Fibroblast of the conjunctiva (primary cell): Measurements from ENCODE around the gene FOXA3.
"Not testable (repeated sequence)": the region's sequence is repeated elsewhere in the genome, so short reads cannot be mapped to it uniquely, and the experiment has no call there.

Source experiments
- DNase-seq: peaks from one replicate; pipeline ENCODE4 v3.0.0-alpha.2; 2010; ENCODE audit warnings: low read depth

The FOXA3 gene

DNA sequence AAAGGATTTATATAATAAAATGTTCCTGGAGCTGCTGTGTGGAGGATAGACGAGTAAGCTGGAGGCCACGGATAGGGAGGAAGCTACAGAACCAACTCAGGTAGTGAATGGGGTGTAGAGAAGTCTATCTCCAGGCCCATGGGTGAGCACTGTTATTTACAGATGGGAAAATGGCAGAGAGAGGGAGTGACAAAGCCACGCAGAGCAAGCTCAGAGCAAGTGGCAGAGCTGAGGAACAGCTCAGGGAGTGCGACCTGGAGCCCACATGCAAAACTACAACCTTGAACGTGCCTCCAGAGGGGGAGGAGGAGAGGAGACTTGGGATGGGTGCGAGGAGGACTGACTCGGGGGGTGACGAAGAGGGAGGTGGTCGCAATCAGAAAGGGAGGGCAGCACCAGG, 35.6 kb upstream of the FOXA3 start:
- no peak for DNase-seq

DNA sequence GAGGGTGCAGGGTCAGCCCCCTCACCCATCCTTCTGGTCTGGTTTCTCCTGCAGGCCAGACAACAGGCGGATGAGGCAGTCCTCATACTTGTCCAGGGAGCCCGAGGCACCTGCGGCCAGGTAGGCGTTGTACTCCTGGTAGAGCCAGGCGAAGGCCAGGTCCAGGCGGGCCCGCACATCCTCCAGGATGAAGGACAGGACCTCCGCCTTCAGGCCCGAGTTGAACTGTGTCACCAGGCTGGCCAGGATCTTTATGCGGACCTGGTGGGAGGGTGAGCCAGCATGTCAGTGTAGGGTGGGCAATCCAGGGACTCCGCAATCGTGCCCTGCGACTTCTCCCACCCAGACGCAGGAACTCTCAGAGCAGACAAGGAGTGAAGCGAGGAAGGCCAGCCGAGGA, 35.2 kb upstream of the FOXA3 start:
- no peak for DNase-seq

DNA sequence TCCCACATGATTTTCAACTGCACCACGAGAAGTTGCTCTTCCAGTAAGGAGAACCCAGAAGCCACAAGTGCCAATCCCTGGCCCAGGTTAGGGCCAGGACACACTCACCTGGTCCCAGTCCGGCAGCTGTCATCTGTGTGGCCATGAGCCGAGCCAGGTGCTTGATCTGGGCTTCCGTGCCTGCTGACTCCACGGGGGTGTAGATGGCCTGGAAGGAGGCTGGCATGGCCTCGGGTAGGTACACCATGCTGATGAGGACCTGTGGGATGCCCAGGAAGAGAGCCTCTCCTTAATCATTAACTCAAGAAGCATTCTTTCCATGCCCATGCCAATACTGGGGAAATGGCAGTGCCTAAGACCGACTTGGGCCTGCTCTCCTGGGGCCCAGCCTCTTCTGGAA, 29.2 kb upstream of the FOXA3 start:
- no peak for DNase-seq

DNA sequence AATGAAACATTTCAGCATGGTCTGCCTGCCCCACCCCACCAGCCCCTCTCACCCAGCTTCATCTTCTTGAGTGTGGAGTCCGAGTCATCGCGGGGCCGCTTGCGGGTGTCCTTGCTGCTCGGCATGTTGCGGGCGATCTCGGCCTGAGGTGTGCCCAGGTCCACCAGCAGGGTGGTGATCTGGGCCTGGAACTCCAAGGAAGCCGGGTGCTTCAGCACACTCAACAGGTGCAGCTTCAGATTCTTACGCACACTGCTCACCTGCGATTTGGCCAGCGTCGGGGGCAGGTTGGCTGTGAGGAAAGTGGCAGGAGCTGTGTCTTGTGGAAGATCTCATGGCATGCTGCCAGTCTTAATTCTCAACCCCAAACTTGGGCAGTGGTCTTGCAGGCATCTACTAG, 21.9 kb upstream of the FOXA3 start:
- no peak for DNase-seq

DNA sequence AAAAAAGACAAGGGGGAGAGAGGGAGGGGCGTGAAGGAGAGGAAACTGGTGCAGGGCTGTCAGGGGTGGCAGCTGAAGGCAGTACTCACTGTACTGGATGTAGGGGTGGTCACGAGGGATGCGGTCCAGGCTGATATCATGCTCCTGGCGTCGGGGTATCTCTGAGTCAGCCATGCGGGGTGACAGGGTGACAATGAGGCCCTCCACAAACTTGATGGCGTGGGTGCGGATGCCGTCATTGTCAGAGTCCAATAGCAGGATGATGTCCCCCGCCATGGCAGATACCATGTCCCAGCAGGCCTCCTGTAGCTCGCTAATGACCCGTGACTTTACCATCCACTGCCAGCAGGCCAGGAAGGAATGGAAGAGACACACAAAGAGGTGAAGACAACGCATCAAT, 16.5 kb upstream of the FOXA3 start:
- no peak for DNase-seq

DNA sequence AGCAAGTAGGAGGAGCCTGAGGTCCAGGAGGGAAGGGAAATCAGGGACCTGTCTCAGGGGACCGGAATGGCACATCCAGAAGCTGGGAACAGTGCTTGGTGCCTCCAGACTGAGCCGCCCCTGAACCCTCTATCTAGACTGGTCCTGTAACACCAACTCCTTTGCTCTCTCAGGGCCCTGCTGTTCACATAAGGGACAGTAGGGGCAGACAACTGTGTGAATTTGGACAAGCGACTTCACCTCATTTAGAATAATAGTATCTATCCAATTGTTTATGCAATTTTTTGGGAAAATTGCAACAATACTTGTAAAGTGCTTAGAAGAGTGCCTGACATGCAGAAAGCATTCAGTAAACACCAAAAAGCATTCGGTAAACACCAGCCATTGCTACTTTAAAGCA, 15.2 kb upstream of the FOXA3 start:
- DNase-seq = no peak

DNA sequence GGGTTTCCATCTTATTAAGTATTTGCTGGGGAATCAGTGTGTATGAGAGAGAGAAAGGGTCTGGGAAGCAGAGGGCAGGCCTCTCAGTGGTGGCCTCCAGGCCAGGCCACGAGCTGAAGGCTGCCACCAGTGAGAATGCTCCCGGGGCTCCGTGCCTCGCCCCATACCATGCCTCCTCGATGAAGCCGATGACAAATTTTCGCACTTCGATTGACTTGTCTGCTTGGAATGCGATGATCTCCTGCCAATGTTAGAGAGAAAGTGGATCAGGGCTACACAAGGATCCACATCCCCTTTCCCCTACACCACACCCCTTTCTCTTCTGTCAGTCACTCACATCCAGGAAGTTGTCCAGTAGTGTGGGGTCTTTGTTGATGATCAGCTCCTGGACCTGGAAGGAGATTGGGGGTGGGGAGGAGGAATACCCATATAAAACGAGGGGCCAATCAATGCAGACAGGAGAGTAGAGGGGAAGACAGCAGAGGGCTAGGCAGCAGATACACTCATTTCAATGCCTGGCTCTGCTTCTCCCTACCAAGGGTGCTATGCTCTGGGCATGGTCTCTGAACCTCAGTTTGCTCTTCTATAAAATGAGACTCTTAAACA, 11.9 kb upstream of the FOXA3 start:
- DNase-seq = no peak

DNA sequence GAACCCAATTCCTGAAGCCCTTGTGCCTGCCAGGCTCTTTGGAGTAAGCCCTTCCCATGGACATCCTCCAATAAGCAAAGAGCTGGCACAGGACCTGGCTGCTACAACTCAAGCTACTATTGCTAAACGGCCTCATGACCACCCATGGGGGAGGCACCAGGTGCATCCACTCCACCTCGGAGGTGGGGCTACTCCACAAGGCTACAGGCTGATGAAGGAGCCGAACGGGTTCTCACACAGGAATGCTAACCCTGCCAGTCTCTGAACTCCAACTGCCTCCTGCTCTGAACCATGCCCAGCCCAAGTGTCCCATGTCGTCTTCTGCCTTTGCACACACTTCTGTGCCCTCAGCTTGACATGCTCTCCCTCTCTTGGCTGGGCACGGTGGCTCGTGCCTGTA, 11.1 kb upstream of the FOXA3 start:
- no peak for DNase-seq

DNA sequence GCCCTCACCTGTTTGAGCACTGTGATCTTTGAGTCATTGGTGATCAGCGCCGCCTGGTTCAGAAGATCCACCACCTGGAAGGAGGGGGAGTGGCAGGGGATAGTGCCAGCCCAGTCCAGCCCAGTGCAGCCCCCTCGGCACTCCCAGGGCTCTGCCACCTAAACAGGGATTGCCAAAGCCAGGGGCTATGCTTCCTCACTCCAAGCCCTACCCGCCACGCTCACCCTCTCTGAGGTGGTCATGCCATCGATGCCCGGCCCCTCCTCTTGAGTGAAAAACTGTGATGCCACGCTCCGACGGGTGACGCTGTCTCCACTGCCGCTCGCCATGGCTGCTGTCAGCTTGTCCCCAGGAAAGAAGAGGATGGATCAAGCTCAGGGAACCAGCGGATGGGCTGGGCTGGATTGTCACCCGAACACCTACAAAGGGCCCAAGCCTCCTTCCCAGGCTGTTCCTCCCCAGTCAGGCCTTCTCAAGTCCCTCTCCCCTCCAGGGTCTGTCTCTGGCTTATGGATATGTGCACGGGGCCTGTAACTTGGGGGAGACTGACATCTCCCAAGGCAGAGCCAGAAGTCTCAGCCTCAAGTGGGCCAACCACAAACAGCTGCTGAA, 9.9 kb upstream of the FOXA3 start:
- no peak for DNase-seq

DNA sequence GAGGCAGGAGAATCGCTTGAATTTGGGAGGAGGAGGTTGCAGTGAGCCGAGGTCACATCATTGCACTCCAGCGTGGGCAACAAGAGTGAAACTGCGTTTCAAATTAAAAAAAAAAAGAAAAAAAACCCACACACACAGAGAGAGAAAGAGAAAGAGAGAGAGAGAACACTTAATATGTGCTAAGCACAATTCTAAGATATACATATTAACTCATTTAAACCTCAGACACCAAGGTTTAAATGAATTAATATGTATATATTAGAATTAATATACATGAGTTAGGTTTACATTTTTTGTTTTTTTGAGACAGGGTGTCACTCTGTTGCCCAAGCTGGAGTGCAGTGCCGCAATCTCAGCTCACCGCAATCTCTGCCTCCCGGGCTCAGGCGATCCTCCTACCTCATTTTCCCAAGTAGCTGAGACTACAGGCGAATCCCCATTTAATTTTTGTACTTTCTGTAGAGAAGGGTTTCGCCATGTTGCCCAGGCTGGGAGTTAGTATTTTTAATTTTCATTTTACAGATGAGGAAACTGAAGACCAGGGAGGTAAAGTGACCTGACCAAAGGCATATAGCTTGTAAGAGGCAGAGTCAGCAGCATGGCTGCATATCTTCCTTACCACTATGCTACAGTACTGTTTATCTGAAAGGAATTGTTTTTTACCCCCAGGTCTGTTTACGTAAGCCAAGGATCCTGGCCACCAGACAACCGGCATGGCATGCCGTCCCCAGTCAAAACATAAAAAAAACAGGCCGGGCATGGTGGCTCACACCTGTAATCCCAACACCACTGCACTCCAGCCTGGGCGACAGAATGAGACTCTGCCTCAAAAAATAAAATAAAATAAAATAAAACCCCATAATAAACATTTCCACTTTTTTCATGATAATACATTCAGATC, 3.5 kb upstream of the FOXA3 start:
- no peak for DNase-seq

DNA sequence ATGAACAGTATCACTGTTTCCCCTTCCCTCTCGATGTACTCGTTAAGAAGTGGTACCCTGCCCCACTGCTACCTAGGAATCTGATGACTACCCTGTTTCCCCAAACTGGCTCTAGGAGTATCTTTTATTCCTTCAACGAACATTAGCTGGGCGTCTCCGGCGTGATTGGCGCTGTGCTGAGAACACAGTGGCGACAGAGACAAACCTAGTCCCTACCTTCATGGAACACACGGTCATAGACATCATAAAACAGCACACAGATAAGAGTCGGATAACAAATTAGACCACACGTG, 1.9 kb upstream of the FOXA3 start:
- no peak for DNase-seq

DNA sequence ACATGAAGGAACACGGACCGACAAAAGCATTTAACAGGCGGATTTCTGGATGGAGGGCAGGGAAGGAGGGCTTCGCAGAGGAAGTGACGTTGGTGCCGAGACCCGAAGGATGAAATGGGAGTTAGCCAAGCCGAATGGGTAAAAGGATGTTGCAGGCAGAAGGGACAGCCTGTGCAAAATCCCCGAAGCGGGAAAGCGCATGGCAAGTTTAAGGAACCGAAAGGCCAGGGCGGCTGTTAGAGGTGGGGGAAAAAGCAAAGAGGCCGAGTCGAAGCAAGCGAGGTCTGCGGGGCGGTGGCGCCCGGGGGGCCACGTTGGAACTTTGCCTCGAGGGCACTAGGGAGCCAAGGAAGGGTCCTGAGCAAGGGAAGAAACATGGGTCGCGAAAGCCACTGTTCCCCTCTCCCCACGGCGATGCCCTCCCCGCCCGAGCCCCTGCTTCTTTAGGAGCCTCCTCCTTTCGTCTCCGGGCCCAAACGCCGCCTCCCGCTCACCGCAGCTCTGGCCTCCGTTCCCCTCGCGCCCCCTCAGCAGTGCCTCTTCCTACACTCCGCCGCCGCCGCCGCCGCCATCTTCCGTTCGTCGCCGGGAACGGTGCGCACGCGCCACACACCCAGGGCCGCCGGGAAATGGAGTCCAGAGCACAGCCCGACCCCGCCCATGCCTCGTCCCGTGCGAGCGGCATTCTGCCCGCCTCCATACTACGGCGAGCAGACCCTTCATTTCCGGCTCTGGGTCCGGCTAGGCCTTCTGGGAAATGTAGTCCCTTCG, 1.4 kb upstream of the FOXA3 start, which contains the start of gene SYMPK:
Gene SYMPK, minus strand, starts transcription at position 584 of the 771 bp plus-strand sequence. CDS start 8,652 bp downstream, outside the sequence.
- DNase-seq = peak; percentile 95

DNA sequence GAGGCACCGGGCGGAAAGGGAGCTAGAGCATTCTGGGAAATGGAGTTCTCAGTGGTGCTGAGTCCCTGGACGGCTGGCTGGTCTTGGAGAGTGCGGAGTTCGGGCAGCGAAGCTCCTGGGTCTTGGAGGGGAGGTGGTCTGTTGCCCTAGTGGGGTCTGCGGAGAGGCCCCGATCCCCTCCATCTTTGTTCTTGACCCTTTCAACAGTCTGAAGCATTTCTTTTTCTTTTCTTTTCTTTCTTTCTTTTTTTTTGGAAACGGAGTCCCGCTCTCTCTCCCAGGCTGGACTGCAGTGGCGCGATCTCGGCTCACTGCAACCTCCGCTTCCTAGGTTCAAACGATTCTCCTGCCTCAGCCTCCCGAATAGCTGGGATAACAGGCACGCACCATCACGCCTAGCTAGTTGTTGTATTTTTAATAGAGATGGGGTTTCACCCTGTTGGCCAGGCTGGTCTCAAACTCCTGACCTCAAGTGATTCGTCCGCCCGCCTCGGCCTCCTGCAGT, 739 bp upstream of the FOXA3 start:
- no peak for DNase-seq

DNA sequence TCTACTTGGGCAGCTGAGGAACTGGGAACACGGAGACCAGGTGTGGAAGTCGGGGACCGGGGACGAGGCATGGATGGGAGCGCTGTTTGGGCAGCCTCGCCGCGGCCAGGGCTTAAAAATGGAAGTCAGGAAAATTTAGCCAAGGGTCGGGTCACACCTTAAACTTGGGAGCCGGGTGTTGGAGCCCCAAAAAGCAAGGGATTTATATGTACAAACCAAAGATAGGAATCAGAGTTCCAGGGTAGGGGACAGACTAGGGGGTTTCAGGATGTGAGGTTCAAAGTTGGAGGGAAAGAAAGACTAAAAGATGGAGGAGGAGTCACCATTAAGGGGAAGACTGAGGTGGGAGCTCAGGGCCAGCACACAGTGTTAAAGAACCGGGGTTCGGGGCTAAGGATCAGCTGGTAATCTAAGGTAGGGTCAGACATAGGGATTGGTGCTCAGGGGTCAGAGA, 530 bp downstream of the FOXA3 start:
- DNase-seq = no peak

DNA sequence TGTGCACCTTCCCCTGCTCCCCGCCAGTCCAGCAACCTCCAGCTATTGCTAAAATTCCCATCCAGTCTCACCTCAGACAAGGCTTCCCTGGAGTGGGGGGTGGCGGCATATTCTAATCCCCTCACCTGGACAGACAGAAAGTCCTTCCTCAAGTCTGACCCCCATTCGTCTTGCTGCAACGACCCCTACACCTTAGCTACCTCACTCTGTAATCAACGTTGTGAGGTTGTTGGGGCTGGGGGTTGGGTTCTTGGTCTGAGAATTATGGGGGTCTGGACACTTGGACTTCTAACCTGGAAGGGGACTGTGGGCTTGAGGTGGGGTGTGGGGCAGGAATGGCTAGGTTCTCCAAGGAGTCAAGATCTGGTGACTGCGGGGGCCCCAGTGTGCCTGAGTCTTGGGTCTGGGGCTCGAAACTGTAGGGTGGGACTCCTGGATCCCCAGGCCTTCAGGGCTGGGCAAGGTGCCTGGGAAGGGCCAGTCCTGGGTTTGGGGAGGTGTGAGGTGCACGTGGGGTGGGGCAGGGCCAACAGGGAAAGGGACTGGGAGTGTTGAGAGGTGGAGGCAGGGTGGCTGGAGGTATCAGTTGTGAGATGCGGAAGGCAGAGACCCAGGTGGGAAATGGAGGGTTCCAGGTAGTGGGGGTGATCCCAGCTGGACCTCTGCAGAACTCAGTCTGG, 1.3 kb downstream of the FOXA3 start:
- DNase-seq = no peak

DNA sequence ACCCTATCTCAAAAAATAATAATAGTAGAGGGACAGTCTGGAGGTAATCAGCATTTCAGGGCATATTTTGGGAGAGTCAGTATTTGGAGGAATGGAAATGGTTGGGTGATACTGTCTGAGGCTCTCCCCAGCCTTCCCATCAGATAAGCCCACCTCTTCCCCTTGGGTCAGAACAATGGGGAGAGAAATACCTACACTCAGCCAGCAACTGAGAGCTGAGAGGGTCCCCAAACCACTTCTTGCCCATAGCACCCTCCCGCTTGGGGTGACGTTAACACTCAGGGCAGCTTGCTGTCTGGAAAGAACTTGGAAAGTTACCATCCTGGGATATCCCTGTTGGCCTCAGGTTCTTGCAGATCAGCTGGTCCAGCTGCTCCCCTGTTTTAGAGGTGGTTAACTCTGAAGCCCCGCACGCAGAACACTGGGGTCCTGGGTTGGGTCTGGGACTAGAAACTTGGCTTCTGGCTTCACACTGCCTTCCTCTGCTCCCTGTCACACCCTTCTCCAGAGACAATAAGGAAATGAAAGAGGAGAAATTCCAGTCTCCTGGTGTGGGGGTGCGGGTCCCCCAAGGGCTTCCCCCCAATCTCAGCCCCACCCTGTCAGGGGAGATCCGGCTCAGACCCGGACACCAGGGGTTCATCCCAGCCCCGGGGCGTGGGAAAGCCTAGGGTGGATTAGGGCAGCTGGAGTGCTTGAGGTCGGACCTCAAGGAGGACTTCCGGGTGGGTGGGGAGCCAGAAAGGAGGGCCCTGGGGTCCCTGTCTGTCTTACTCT, 2.5 kb downstream of the FOXA3 start:
- DNase-seq = no peak

DNA sequence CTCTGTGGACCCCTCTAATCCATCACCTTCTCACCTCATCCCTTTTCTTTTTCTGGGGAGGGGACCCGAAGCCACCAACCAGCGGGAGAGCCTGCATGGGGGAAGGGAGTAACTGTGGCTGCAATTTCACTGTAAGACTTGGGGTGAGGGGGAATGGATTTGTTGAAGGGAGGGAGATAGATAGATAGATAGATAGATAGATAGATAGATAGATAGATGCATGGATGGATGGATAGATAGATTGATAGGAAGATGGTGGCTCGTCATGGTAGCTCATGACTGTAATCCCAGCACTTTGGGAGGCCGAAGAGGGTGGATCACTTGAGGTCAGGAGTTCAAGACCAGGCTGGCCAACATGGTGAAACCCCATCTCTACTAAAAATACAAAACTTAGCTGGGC, 3.1 kb downstream of the FOXA3 start:
- not testable (repeated sequence) for DNase-seq

DNA sequence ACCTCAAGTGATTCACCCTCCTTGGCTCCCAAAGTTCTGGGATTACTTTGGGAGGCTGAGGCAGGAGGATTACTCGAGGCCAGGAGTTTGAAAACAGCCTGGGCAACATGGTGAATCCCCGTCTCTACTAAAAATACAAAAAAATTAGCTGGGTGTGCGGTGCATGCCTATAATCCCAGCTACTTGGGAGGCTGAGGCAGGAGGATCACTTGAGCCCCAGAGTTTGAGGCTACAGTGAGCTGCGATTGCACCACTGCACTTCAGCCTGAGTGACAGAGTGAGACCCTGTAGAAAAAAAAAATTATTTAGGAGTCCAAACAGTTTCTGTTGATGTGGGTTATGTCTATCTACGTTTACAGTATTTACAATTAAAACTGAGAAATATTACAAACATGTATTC, 6.7 kb downstream of the FOXA3 start:
- DNase-seq = no peak

DNA sequence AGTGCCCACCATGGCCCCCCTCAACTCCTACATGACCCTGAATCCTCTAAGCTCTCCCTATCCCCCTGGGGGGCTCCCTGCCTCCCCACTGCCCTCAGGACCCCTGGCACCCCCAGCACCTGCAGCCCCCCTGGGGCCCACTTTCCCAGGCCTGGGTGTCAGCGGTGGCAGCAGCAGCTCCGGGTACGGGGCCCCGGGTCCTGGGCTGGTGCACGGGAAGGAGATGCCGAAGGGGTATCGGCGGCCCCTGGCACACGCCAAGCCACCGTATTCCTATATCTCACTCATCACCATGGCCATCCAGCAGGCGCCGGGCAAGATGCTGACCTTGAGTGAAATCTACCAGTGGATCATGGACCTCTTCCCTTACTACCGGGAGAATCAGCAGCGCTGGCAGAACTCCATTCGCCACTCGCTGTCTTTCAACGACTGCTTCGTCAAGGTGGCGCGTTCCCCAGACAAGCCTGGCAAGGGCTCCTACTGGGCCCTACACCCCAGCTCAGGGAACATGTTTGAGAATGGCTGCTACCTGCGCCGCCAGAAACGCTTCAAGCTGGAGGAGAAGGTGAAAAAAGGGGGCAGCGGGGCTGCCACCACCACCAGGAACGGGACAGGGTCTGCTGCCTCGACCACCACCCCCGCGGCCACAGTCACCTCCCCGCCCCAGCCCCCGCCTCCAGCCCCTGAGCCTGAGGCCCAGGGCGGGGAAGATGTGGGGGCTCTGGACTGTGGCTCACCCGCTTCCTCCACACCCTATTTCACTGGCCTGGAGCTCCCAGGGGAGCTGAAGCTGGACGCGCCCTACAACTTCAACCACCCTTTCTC, 8.2 kb downstream of the FOXA3 start:
- no peak for DNase-seq

DNA sequence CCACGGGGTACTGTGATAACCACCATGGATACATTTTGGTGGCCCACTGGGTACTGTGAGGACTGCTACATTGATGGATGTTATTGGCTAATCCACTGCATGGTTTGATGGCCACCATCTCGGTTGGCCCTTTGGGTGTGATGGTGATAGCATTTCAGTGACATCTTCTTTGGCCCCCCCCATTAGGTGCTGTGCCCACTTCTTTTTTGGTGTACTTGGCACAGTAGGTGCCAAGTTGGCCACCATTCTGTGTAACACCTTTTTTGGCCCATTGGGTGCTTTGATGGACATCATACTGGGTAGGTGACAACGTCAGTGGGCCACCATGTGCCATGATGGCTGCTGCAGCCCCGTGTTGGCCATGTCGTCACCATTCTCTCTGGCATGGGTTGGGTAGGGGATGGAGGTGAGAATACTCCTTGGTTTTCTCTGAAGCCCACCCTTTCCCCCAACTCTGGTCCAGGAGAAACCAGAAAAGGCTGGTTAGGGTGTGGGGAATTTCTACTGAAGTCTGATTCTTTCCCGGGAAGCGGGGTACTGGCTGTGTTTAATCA, 9.2 kb downstream of the FOXA3 start:
- DNase-seq = no peak
